Measurements from ENCODE around the gene NOS1AP. TPM values are rescaled to one million over a fixed set of nuclear protein-coding genes. Genes with fewer than 3 reads are reported as not detected.
A peak's percentile ranks its signal among the peaks of the same experiment; 100 is the strongest.

Gene NOS1AP
- total RNA-seq, 1 experiment from 2014 or later = 5.3 TPM

DNA sequence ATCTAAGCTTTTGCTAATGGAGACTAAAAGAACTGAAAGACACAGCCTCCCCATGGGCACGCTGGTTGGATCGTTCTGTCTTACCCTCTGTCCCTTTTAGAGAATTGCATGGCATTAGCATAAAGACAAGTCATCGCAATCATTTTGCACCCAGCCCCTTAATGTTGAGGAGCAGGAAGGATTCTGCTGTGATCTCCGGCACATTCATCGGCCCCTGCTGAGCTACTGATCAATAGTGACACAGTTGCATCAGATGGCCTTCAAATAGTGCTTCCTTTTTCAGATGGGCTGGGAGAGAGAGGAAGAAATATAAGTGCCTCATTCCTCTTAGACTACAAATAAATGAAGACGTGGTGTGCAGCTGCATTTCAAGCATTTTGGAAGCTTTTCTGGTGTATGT lies 75.4 kb downstream of the NOS1AP start (continued):
- TF ChIP-seq CBX3 (IDR thresholded peaks at IDR 0.05; ENCODE audit: low read depth) = peak; percentile 75

DNA sequence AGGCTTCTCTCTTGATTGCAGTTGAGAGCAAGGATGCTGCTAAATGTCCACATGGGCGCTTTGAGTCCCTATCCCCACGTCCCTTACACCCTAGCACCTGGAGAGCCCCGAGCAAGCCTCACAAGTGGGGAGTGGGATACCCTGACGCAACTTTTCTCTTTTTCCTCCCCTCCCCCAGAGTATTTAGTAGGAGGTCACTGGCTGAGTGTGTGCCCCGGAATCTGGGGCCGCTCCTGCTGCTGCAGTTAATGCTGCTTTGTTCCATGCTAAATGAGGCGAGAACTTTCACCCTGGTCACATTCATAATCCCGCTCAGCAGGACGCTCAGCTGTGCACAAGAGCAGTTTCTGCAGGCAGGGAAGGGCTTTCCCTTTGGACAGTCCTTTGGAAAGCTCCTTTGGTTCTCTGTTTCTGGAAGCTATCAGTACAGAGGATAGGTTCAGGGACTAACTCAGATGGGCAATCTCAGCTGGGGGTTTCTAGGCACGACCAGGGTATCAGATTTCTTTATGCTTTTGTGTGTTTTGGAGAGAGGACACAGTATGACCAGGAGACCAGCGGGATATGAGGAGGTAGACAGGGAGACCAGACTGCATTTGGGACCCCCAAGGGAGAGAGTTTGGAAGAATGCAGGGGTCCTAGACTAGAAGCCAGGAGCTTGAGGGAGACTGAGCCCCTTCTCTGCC lies 75.9 kb downstream of the NOS1AP start:
- peak; percentile 67 for ATAC-seq
- RAD21 ChIA-PET (ENCODE audit: low non-redundant PET in 1 of 2, low total read pairs in 2 of 2, uncharacterized antibody in 2 of 2, unreplicated experiment in 2 of 2) = no interaction called here
- POLR2A ChIA-PET = interaction anchor here (0.9 to 2.6 kb wide), 11 partner anchors 9 to 89 kb away, joined by 3 to 11 read pairs (median 6); partner anchors contain the start of gene NOS1AP
- peak overlapping the region; percentile 73 for H3K4me2 ChIP-seq (ENCODE audit: low read length)
- no peaks in the 10 kb centered on the region for H3K9me2 ChIP-seq (ENCODE audit: insufficient read depth)
- H4K20me1 ChIP-seq (ENCODE audit: insufficient read depth) = no peaks in the 10 kb centered on the region
- H3K36me3 ChIP-seq (ENCODE audit: control insufficient read depth in 1 of 2, insufficient read depth in 2 of 2, low read length in 2 of 2) = no peaks in the 10 kb centered on the region
- intact Hi-C loops (cut with micrococcal nuclease) = no loop called here
- H3K27me3 ChIP-seq (ENCODE audit: insufficient read depth, low read length) = no peaks in the 10 kb centered on the region
- no peaks in the 10 kb centered on the region for H3K9me3 ChIP-seq (ENCODE audit: control insufficient read depth in 1 of 2, insufficient read depth in 1 of 2, low read depth in 1 of 2, low read length in 2 of 2)
- BruUV-seq (replicated peaks) = TSS peak; percentile 90
- CTCF ChIA-PET = interaction anchor here (1.2 kb wide), 1 partner anchor 16 kb away, joined by 3 read pairs; no protein-coding TSS in a partner anchor
- no peak for TF ChIP-seq ZFX (IDR thresholded peaks at IDR 0.05)
- no peak for TF ChIP-seq EGR1 (IDR thresholded peaks at IDR 0.05; ENCODE audit: low read depth)
- TF ChIP-seq ELF1 (IDR thresholded peaks at IDR 0.05; ENCODE audit: borderline replicate concordance, low read depth) = no peak
- TF ChIP-seq TCF7L2 (IDR thresholded peaks at IDR 0.05; ENCODE audit: borderline replicate concordance, extremely low read depth, insufficient read depth, insufficient read length) = no peak
- TF ChIP-seq, protein P1, sequence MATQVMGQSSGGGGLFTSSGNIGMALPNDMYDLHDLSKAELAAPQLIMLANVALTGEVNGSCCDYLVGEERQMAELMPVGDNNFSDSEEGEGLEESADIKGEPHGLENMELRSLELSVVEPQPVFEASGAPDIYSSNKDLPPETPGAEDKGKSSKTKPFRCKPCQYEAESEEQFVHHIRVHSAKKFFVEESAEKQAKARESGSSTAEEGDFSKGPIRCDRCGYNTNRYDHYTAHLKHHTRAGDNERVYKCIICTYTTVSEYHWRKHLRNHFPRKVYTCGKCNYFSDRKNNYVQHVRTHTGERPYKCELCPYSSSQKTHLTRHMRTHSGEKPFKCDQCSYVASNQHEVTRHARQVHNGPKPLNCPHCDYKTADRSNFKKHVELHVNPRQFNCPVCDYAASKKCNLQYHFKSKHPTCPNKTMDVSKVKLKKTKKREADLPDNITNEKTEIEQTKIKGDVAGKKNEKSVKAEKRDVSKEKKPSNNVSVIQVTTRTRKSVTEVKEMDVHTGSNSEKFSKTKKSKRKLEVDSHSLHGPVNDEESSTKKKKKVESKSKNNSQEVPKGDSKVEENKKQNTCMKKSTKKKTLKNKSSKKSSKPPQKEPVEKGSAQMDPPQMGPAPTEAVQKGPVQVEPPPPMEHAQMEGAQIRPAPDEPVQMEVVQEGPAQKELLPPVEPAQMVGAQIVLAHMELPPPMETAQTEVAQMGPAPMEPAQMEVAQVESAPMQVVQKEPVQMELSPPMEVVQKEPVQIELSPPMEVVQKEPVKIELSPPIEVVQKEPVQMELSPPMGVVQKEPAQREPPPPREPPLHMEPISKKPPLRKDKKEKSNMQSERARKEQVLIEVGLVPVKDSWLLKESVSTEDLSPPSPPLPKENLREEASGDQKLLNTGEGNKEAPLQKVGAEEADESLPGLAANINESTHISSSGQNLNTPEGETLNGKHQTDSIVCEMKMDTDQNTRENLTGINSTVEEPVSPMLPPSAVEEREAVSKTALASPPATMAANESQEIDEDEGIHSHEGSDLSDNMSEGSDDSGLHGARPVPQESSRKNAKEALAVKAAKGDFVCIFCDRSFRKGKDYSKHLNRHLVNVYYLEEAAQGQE (IDR thresholded peaks at IDR 0.05; ENCODE audit: low read depth) = no peak
- no peak for TF ChIP-seq FOSL1 (IDR thresholded peaks at IDR 0.05; ENCODE audit: low read depth)
- DNase-seq (ENCODE audit: low read depth, low spot score) = no peak
- H3K9ac ChIP-seq (ENCODE audit: low read length) = peak overlapping the region; percentile 30
- no peaks in the 10 kb centered on the region for H3K79me2 ChIP-seq (ENCODE audit: insufficient read depth, low read length)
- H3K4me1 ChIP-seq (ENCODE audit: control insufficient read depth in 1 of 2, insufficient read depth in 2 of 2, low read length in 2 of 2) = peaks cover 72 to 77% of the 10 kb centered on the region in 2 experiments
- no peak overlapping the region for H2AFZ ChIP-seq (ENCODE audit: low read depth, low read length, poor library complexity, severe bottlenecking)
- peak overlapping the region; percentile 15 to 25 for H3K4me3 ChIP-seq (replicated peaks in 1 of 2; ENCODE audit: low read depth in 1 of 2, low read length in 2 of 2)
- H3K27ac ChIP-seq (ENCODE audit: low read depth, low read length) = peak overlapping the region; percentile 87
